ENCODE results near the gene PAQR8. TPM values are rescaled to one million over a fixed set of nuclear protein-coding genes. Genes with fewer than 3 reads are reported as not detected.

PAQR8 gene
- total RNA-seq, 2 donors from 2014 or later = 65.8 to 87.8 TPM

DNA sequence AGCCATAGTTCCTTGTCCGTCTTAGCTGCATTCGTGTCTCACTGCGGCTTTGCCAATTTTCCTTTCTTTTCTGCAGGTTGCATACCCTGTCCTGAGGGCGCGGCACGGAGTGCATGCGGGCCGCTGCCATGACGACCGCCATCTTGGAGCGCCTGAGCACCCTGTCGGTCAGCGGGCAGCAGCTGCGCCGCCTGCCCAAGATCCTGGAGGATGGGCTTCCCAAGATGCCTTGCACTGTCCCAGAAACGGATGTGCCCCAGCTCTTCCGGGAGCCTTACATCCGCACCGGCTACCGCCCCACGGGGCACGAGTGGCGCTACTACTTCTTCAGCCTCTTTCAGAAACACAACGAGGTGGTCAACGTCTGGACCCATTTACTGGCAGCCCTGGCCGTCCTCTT is 41.1 kb downstream of the PAQR8 start:
- Histone ChIP-seq H3K9me3 (no peaks in the 10 kb centered on the region), H3K4me1 (no peaks in the 10 kb centered on the region), H3K4me3 (no peak overlapping the region), H3K9ac (ENCODE audit: low read depth in 2 of 2, low read length in 2 of 2) (peak overlapping the region in 1 of 2 donors; percentile 47), H3K27me3 (no peaks in the 10 kb centered on the region), H3K36me3 (no peaks in the 10 kb centered on the region), H3K27ac (peak overlapping the region; percentile 31)
- DNase-seq = no peak
- TF ChIP-seq, protein P1, sequence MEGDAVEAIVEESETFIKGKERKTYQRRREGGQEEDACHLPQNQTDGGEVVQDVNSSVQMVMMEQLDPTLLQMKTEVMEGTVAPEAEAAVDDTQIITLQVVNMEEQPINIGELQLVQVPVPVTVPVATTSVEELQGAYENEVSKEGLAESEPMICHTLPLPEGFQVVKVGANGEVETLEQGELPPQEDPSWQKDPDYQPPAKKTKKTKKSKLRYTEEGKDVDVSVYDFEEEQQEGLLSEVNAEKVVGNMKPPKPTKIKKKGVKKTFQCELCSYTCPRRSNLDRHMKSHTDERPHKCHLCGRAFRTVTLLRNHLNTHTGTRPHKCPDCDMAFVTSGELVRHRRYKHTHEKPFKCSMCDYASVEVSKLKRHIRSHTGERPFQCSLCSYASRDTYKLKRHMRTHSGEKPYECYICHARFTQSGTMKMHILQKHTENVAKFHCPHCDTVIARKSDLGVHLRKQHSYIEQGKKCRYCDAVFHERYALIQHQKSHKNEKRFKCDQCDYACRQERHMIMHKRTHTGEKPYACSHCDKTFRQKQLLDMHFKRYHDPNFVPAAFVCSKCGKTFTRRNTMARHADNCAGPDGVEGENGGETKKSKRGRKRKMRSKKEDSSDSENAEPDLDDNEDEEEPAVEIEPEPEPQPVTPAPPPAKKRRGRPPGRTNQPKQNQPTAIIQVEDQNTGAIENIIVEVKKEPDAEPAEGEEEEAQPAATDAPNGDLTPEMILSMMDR (IDR thresholded peaks at IDR 0.05) = no peak
- intact Hi-C loops (cut with DNase I) = loop anchor here (10.0 kb wide), 1 partner anchor 238 kb away; no protein-coding TSS in a partner anchor

DNA sequence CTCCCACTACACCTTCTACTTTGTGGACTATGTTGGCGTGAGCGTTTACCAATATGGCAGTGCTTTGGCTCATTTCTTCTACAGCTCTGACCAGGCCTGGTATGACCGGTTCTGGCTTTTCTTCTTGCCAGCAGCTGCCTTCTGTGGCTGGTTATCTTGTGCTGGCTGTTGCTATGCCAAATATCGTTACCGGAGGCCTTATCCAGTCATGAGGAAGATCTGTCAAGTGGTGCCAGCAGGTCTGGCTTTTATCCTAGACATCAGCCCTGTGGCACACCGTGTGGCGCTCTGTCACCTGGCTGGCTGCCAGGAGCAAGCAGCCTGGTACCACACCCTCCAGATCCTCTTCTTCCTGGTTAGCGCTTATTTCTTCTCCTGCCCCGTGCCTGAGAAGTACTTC is 41.7 kb downstream of the PAQR8 start:
- TF ChIP-seq, protein P1 (IDR thresholded peaks at IDR 0.05) = no peak
- Histone ChIP-seq H3K4me1 (no peaks in the 10 kb centered on the region), H3K27ac (peak overlapping the region; percentile 31)

DNA sequence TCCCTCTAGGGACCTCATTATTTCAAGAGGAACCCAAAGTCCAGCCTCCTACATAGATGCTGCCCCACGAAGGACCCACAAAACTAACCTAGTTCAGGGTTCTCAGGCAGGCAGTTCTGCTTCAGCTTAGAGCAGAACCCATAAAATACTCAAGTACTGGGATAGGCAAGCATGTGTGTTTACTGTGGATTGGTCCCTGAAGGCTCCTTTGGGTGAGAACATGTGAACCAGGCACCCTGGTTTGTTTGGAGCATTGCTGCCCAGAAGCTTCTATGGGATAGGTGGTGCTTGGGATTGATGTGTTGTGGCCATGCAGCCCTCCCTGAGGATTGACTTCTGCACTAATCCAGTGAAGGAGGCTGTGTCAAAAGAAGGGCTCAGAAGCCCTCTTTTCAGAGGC is 43.3 kb downstream of the PAQR8 start:
- no peaks in the 10 kb centered on the region for H3K36me3 ChIP-seq
- H3K4me1 ChIP-seq = no peaks in the 10 kb centered on the region
- no peak for DNase-seq
- H3K4me3 ChIP-seq = no peak overlapping the region
- no peak overlapping the region for H3K27ac ChIP-seq
- intact Hi-C loops (cut with DNase I) = loop anchor here (10.0 kb wide), 1 partner anchor 240 kb away; no protein-coding TSS in a partner anchor
- TF ChIP-seq, protein P1 (IDR thresholded peaks at IDR 0.05) = no peak
- H3K9me3 ChIP-seq = no peaks in the 10 kb centered on the region
- no peaks in the 10 kb centered on the region for H3K27me3 ChIP-seq
- no peak overlapping the region for H3K9ac ChIP-seq (ENCODE audit: low read depth in 2 of 2, low read length in 2 of 2)

More for the DNA sequence above, 41.7 kb downstream of the PAQR8 start:
- Histone ChIP-seq H3K27me3 (no peaks in the 10 kb centered on the region), H3K36me3 (no peaks in the 10 kb centered on the region), H3K9me3 (no peaks in the 10 kb centered on the region), H3K4me3 (no peak overlapping the region), H3K9ac (ENCODE audit: low read depth in 2 of 2, low read length in 2 of 2) (peak overlapping the region in 1 of 2 donors; percentile 47)
- intact Hi-C loops (cut with DNase I) = loop anchor here (10.0 kb wide), 1 partner anchor 239 kb away; no protein-coding TSS in a partner anchor
- peak; percentile 90 for DNase-seq

DNA sequence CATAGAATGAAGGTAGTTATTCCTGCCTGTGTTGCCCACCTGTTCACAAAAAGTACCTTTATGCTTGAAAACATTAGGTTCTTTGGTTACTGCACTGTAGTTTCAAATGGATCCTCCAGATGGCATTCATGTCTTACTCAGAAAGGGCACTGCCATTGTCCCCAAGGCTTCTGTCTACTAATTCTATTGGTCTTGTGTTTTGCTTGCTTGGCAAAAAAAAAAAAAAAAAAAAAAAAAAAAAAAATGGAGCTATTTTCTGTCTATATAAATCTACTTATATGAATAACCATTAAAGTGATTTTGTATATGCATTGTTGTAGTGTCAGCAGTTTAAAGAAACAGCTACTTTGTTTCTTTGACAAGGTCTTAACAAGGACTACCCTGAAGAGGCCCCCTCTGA is 45.5 kb downstream of the PAQR8 start:
- no peaks in the 10 kb centered on the region for H3K4me1 ChIP-seq
- H3K9me3 ChIP-seq = no peaks in the 10 kb centered on the region
- H3K27ac ChIP-seq = no peak overlapping the region
- no peaks in the 10 kb centered on the region for H3K36me3 ChIP-seq
- H3K4me3 ChIP-seq = no peak overlapping the region
- H3K9ac ChIP-seq (ENCODE audit: low read depth in 2 of 2, low read length in 2 of 2) = no peak overlapping the region
- TF ChIP-seq, protein P1 (IDR thresholded peaks at IDR 0.05) = peak; percentile 18
- intact Hi-C loops (cut with DNase I) = loop anchor here (10.0 kb wide), 1 partner anchor 243 kb away; no protein-coding TSS in a partner anchor
- no peak for DNase-seq
- no peaks in the 10 kb centered on the region for H3K27me3 ChIP-seq

DNA sequence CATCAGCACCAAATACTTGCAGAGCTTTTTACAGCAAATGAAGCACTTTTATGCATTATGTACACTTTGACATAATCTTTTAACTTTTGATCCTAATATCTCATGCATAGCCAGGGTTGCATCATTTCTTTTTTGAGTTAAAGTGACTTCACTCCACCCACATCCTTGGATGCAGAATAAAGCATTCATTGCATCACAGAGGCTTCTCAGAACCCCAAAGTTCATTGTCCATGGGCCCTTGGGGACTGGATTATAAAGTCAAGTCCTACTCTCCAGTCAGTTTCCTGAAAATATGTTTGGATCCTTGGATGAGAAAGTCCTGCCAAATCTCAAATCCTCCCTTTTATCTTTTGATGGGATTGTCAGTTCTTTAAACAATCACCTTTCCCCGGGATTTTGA is 47.5 kb downstream of the PAQR8 start:
- intact Hi-C loops (cut with DNase I) = loop anchor here (10.0 kb wide), 1 partner anchor 245 kb away; no protein-coding TSS in a partner anchor

More for the DNA sequence above, 47.5 kb downstream of the PAQR8 start:
- H3K9ac ChIP-seq (ENCODE audit: low read depth in 2 of 2, low read length in 2 of 2) = no peak overlapping the region
- no peaks in the 10 kb centered on the region for H3K4me1 ChIP-seq
- H3K9me3 ChIP-seq = no peaks in the 10 kb centered on the region
- no peaks in the 10 kb centered on the region for H3K36me3 ChIP-seq
- H3K27me3 ChIP-seq = no peaks in the 10 kb centered on the region
- no peak overlapping the region for H3K4me3 ChIP-seq
- TF ChIP-seq, protein P1 (IDR thresholded peaks at IDR 0.05) = no peak
- no peak for DNase-seq
- no peak overlapping the region for H3K27ac ChIP-seq
